Measurements from ENCODE around the gene TAP1. TPM values are rescaled to one million over a fixed set of nuclear protein-coding genes. Genes with fewer than 3 reads are reported as not detected.

Gene TAP1
- total and polyA plus RNA-seq, 9 of the 15 experiments (the other 6 are each of a cell fraction or from before 2014, with no cell fraction given) = 1.3 to 6.0 (median 4.2) TPM

DNA sequence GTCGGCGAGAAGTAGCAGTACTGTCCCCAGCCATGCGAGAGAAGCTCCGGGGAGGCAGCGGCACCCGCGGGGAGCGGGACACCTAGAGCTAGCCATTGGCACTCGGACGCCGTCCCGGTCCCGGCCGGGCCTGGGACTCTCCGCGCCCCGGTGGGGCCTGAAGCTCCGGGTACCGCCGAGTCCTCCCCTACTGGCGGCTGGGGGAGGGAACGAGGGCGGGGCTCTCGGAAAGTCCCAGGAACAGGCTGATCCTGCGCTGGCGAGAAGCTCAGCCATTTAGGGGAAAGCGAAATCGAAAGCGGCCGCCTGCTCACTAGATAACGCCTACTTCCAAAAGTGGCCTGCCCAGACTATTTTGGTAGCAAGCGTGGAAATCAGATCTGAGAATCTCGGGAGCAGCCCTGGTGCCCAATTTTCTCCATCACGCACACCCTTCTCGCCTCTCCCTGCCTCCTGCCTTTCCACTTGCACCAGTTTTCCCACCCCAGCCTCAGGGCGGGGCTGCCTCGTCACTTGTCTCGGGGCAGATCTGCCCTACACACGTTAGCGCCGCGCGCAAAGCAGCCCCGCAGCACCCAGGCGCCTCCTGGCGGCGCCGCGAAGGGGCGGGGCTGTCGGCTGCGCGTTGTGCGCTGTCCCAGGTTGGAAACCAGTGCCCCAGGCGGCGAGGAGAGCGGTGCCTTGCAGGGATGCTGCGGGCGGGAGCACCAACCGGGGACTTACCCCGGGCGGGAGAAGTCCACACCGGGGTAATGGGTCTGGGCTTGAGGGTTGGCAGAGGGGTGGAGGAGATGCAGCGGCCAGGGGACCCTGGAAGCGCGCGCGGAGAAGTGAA is at the start of gene TAP1, which contains the start of gene PSMB9 (continued):
- TF ChIP-seq, protein P1, sequence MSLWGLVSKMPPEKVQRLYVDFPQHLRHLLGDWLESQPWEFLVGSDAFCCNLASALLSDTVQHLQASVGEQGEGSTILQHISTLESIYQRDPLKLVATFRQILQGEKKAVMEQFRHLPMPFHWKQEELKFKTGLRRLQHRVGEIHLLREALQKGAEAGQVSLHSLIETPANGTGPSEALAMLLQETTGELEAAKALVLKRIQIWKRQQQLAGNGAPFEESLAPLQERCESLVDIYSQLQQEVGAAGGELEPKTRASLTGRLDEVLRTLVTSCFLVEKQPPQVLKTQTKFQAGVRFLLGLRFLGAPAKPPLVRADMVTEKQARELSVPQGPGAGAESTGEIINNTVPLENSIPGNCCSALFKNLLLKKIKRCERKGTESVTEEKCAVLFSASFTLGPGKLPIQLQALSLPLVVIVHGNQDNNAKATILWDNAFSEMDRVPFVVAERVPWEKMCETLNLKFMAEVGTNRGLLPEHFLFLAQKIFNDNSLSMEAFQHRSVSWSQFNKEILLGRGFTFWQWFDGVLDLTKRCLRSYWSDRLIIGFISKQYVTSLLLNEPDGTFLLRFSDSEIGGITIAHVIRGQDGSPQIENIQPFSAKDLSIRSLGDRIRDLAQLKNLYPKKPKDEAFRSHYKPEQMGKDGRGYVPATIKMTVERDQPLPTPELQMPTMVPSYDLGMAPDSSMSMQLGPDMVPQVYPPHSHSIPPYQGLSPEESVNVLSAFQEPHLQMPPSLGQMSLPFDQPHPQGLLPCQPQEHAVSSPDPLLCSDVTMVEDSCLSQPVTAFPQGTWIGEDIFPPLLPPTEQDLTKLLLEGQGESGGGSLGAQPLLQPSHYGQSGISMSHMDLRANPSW (CRISPR knock-in tag; IDR thresholded peaks at IDR 0.05) = 0 out of 2 replicates have a peak, but pooled peaks have one; percentile 58
- no peak for TF ChIP-seq ZNF3 (CRISPR knock-in tag; IDR thresholded peaks at IDR 0.05)
- no peak for TF ChIP-seq ZBTB8A (IDR thresholded peaks at IDR 0.05; ENCODE audit: partially characterized antibody)
- TF ChIP-seq PRMT5 (CRISPR knock-in tag; IDR thresholded peaks at IDR 0.05) = no peak
- TF ChIP-seq ZNF184 (CRISPR knock-in tag; IDR thresholded peaks at IDR 0.05) = no peak
- TF ChIP-seq, protein P2, sequence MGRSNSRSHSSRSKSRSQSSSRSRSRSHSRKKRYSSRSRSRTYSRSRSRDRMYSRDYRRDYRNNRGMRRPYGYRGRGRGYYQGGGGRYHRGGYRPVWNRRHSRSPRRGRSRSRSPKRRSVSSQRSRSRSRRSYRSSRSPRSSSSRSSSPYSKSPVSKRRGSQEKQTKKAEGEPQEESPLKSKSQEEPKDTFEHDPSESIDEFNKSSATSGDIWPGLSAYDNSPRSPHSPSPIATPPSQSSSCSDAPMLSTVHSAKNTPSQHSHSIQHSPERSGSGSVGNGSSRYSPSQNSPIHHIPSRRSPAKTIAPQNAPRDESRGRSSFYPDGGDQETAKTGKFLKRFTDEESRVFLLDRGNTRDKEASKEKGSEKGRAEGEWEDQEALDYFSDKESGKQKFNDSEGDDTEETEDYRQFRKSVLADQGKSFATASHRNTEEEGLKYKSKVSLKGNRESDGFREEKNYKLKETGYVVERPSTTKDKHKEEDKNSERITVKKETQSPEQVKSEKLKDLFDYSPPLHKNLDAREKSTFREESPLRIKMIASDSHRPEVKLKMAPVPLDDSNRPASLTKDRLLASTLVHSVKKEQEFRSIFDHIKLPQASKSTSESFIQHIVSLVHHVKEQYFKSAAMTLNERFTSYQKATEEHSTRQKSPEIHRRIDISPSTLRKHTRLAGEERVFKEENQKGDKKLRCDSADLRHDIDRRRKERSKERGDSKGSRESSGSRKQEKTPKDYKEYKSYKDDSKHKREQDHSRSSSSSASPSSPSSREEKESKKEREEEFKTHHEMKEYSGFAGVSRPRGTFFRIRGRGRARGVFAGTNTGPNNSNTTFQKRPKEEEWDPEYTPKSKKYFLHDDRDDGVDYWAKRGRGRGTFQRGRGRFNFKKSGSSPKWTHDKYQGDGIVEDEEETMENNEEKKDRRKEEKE (IDR thresholded peaks at IDR 0.05; ENCODE audit: borderline replicate concordance in 1 of 2, control insufficient read depth in 1 of 2, low read depth in 2 of 2, low read length in 1 of 2) = no peak
- TF ChIP-seq, protein P3, sequence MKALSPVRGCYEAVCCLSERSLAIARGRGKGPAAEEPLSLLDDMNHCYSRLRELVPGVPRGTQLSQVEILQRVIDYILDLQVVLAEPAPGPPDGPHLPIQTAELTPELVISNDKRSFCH (CRISPR knock-in tag; IDR thresholded peaks at IDR 0.05) = no peak
- TF ChIP-seq, protein P3 (tag; IDR thresholded peaks at IDR 0.05) = 0 out of 2 replicates have a peak, but pooled peaks have one; percentile 12
- TF ChIP-seq PTTG1 (tag; IDR thresholded peaks at IDR 0.05; ENCODE audit: low read depth) = no peak
- TF ChIP-seq, protein P4, sequence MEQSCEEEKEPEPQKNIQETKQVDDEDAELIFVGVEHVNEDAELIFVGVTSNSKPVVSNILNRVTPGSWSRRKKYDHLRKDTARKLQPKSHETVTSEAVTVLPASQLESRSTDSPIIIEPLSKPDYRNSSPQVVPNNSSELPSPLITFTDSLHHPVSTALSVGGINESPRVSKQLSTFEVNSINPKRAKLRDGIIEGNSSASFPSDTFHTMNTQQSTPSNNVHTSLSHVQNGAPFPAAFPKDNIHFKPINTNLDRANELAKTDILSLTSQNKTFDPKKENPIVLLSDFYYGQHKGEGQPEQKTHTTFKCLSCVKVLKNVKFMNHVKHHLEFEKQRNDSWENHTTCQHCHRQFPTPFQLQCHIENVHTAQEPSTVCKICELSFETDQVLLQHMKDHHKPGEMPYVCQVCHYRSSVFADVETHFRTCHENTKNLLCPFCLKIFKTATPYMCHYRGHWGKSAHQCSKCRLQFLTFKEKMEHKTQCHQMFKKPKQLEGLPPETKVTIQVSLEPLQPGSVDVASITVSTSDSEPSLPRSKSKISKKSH (CRISPR knock-in tag; IDR thresholded peaks at IDR 0.05) = no peak
- TF ChIP-seq NCOA2 (IDR thresholded peaks at IDR 0.05; ENCODE audit: partially characterized antibody in 2 of 2) = no peak
- TF ChIP-seq, protein P5, sequence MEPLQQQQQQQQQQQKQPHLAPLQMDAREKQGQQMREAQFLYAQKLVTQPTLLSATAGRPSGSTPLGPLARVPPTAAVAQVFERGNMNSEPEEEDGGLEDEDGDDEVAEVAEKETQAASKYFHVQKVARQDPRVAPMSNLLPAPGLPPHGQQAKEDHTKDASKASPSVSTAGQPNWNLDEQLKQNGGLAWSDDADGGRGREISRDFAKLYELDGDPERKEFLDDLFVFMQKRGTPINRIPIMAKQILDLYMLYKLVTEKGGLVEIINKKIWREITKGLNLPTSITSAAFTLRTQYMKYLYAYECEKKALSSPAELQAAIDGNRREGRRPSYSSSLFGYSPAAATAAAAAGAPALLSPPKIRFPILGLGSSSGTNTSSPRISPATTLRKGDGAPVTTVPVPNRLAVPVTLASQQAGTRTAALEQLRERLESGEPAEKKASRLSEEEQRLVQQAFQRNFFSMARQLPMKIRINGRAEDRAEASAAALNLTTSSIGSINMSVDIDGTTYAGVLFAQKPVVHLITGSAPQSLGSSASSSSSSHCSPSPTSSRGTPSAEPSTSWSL (CRISPR knock-in tag; IDR thresholded peaks at IDR 0.05; ENCODE audit: borderline replicate concordance) = no peak

Data from K562 (cell line).